Activated CD8-positive, alpha-beta T cell treated with anti-CD3 and anti-CD28 coated beads for 36 hours (primary cell): ENCODE measurements around the gene TRPV5. TPM values are rescaled to one million over a fixed set of nuclear protein-coding genes. Genes with fewer than 3 reads are reported as not detected.

Source experiments
- ATAC-seq: fragments of 200-7000 bp; cut with Tn5 transposase; one replicate; pipeline ENCODE4 v1.10.0; 2021; ENCODE audit warnings: mild to moderate bottlenecking, moderate library complexity
- CTCF ChIA-PET: fragments of 350-600 bp; sonication (Branson Sonifier 250); formaldehyde crosslinking; loops from one replicate; lab custom pipeline; 2021; ENCODE audit warnings: antibody characterized with exemption; lab: Charles Lee
- POLR2A ChIA-PET: fragments of 350-600 bp; sonication (Branson Sonifier 250); formaldehyde crosslinking; loops from one replicate; lab custom pipeline; 2021; ENCODE audit warnings: antibody characterized with exemption; lab: Charles Lee
- DNase-seq: peaks from one replicate; pipeline ENCODE4 v3.0.0-alpha.2; 2020
- H3K27ac Mint-ChIP-seq: one replicate; pipeline ENCODE4 v1.8.0; 2021; ENCODE audit warnings: mild to moderate bottlenecking, mixed read lengths
- H3K27me3 Mint-ChIP-seq: one replicate; pipeline ENCODE4 v1.8.0; 2021; ENCODE audit warnings: mixed read lengths
- H3K36me3 Mint-ChIP-seq: one replicate; pipeline ENCODE4 v1.8.0; 2021; ENCODE audit warnings: low read depth, mixed read lengths
- H3K4me1 Mint-ChIP-seq: one replicate; pipeline ENCODE4 v1.8.0; 2021; ENCODE audit warnings: low read depth, mixed read lengths
- H3K4me3 Mint-ChIP-seq: one replicate; pipeline ENCODE4 v1.8.0; 2021; ENCODE audit warnings: mild to moderate bottlenecking, moderate library complexity, mixed read lengths
- H3K9me3 Mint-ChIP-seq: one replicate; pipeline ENCODE4 v1.8.0; 2021; ENCODE audit warnings: mixed read lengths
- CTCF ChIP-seq: fragments of 200-600 bp; IDR thresholded peaks from one replicate; pipeline ENCODE4 v1.8.0; 2022; ENCODE audit warnings: antibody characterized with exemption, mild to moderate bottlenecking
- intact Hi-C: fragments of 100-400 bp; cut with micrococcal nuclease; formaldehyde crosslinking; loops from one replicate; pipeline ENCODE4 v1.10.0; 2022
- total RNA-seq, 2 experiments: library from RNA; stranded (reverse); gene quantifications; one replicate each; pipeline ENCODE4 v1.2.3, GENCODE V29; 2021

Gene TRPV5
- total RNA-seq, 2 experiments from 2014 or later, result not detected

GRCh38 chr7:142935941-142936565 lies 2.5 kb upstream of the TRPV5 start:
- POLR2A ChIA-PET, result no interaction called here
- CTCF ChIA-PET, result interaction anchor here (1.2 kb wide), 1 partner anchor 279 kb away, joined by 3 read pairs; no protein-coding TSS in a partner anchor
- intact Hi-C loops, result no loop called here

GRCh38 chr7:142934056-142934455 lies 510 bp upstream of the TRPV5 start:
- Mint-ChIP-seq H3K36me3 (no peaks in the 10 kb centered on the region), H3K4me3 (no peak overlapping the region), H3K27me3 (no peaks in the 10 kb centered on the region), H3K4me1 (no peaks in the 10 kb centered on the region), H3K27ac (no peak overlapping the region), H3K9me3 (no peaks in the 10 kb centered on the region)
- POLR2A ChIA-PET, result interaction anchor here (0.6 kb wide), 1 partner anchor 21 kb away, joined by 3 read pairs; no protein-coding TSS in a partner anchor
- DNase-seq (no peak), ATAC-seq (no peak)
- TF ChIP-seq CTCF, result no peak
- CTCF ChIA-PET, result interaction anchor here (1.2 kb wide), 1 partner anchor 12 kb away, joined by 3 read pairs; no protein-coding TSS in a partner anchor
- intact Hi-C loops, result no loop called here

More at GRCh38 chr7:142935941-142936565, 2.5 kb upstream of the TRPV5 start:
- DNase-seq, result no peak
- H3K36me3 Mint-ChIP-seq, result no peaks in the 10 kb centered on the region
- no peak for TF ChIP-seq CTCF
- no peaks in the 10 kb centered on the region for H3K4me1 Mint-ChIP-seq
- H3K27me3 Mint-ChIP-seq, result no peaks in the 10 kb centered on the region
- ATAC-seq, result no peak
- H3K27ac Mint-ChIP-seq, result no peak overlapping the region
- no peaks in the 10 kb centered on the region for H3K9me3 Mint-ChIP-seq
- no peak overlapping the region for H3K4me3 Mint-ChIP-seq

- Mint-ChIP-seq H3K27ac (no peak overlapping the region), H3K36me3 (no peaks in the 10 kb centered on the region), H3K4me3 (no peak overlapping the region), H3K4me1 (no peaks in the 10 kb centered on the region), H3K9me3 (no peaks in the 10 kb centered on the region), H3K27me3 (no peaks in the 10 kb centered on the region)
- ATAC-seq (no peak), DNase-seq (no peak)
- intact Hi-C loops, result no loop called here
- ChIA-PET POLR2A (interaction anchor here (0.6 kb wide), 1 partner anchor 869 kb away, joined by 3 read pairs; no protein-coding TSS in a partner anchor), CTCF (interaction anchor here (1.2 kb wide), 1 partner anchor 13 kb away, joined by 3 read pairs; no protein-coding TSS in a partner anchor)
- TF ChIP-seq CTCF, result no peak
These were observed 462 bp downstream of the TRPV5 start for GRCh38 chr7:142933092-142933475.

GRCh38 chr7:142932386-142933091 lies 1.0 kb downstream of the TRPV5 start:
- no peak for ATAC-seq
- no peak for TF ChIP-seq CTCF
- H3K4me1 Mint-ChIP-seq, result no peaks in the 10 kb centered on the region
- ChIA-PET POLR2A (interaction anchor here (0.5 to 0.6 kb wide), 2 partner anchors 39 to 868 kb away, joined by 3 read pairs; no protein-coding TSS in a partner anchor), CTCF (interaction anchor here (0.9 kb wide), 1 partner anchor 10 kb away, joined by 3 read pairs; no protein-coding TSS in a partner anchor)
- intact Hi-C loops, result no loop called here
- no peak for DNase-seq
- no peak overlapping the region for H3K27ac Mint-ChIP-seq
- no peak overlapping the region for H3K4me3 Mint-ChIP-seq
- H3K9me3 Mint-ChIP-seq, result no peaks in the 10 kb centered on the region
- no peaks in the 10 kb centered on the region for H3K36me3 Mint-ChIP-seq
- H3K27me3 Mint-ChIP-seq, result no peaks in the 10 kb centered on the region
